MV-4-11 (cell line): Measurements from ENCODE around the gene B3GALNT2.
"Not testable (repeated sequence)": the region's sequence is repeated elsewhere in the genome, so short reads cannot be mapped to it uniquely, and the experiment has no call there.

ENCODE experiments used
- DNase-seq: peaks from one replicate; lab custom pipeline; 2025; lab: John Stamatoyannopoulos, UW

The B3GALNT2 gene

DNA sequence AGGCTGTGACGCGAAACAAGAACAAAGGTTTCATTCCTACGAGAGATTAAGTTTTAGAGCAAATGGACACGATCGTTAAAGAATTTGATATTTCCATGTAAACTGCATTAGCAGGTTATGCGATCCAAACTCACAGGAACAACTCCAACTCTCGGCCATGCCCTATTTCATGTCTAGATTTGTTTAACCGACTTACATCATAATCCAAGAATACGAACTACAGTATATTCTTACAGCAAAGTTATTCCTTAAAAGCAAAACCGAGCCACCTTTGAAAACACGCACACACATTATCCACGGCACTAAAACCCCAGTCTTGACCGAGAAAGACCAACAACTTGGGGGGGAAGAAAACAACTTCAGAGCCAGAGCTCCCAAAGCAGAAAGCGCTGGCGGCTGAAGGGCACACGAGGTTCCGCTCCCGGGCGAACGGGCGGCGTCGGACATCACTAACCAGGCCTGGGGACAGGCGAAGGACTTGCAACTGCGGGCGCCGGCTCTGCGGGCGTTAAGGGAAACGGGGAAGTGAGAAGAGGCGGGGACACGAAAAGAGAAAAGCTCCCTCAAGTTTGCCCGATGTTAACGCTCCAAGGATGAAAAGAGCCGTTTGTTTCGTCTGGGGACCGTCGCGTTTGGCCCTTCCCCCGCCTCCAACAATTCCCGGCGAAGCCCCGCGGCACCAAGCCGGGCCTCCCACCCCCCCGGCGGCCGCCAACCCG lies 690 bp downstream of the B3GALNT2 start:
- DNase-seq, result peak; percentile 70

DNA sequence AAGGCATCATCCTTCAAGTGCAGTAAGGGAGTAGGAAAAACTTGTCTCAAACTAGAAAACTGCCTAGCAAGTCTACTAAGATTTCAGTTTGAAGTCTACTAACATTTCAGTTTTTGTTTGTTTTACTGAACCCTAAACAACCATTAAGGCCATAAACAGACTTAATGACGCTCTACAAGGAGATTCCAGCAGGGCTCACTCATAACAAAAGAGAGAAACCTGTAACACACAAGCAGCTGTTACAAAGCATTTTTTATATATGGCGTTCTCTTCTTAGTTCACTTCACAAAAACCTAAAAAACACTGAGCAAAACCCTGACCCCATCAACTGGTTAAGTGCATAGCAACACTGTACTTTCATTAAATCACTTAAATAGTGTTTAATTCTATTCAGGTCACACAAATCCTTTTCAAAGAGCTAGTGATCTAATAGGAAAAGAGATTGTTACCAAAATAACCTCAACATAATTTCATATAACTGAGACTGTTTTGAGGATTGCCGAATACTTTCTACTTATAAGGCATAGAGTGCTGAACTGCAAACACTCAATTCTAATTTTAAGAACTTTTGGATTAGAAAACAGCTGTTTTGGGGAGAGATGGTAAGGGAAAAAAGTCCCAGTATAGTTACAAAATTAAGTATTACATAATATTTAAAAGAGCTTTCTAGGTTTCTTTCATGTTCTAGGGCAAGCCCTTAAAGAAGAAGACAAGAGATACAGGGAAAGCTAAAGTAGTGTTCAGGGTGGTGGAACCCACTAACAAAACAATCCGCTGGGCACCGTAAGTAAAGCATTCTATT lies 1.4 kb downstream of the B3GALNT2 start:
- DNase-seq, result no peak

DNA sequence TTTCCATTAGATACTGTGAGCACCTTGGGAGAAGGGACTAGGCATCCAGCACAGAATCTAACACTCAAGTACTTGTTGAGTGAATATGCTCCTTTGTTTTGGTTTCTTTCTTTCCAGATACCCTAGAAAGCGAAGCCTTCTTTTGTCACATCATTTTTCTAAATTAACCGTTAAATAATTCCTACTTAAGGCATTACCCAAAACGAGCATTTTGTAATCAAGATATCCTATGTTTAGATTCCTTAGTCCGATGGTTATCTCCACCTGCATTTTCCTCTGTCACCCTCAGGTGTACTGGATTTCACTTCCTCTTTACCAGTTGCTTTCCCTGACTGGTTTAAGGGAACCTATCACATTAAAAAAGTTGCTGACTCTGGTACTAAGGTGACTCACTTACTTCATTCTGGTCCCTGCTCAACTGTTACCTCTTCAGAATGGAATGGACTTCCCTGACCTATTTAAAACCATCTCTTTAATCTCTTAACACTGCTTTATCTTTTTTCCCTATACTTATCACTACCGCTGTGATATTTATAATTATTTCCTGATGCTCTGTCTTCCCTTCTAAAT lies 3.2 kb downstream of the B3GALNT2 start:
- DNase-seq, result no peak

DNA sequence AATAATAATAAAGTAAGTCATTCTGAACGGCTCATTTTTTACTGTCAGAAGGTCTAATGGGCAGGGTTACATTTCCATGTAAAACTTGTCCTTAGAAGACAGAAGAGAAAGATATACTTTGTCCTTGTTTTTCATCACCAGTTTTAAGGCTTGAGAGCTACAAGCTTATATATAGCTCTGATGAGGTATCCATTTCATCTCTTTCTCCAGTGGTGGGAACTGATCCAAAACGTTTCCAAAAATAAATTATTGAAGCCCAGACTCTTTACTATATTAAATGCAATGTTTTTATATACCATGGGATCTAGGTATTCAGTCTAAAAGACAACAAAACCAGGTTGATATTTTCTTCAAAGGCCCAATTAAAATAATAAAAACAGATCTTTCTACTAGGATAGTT lies 8.7 kb downstream of the B3GALNT2 start:
- no peak for DNase-seq

DNA sequence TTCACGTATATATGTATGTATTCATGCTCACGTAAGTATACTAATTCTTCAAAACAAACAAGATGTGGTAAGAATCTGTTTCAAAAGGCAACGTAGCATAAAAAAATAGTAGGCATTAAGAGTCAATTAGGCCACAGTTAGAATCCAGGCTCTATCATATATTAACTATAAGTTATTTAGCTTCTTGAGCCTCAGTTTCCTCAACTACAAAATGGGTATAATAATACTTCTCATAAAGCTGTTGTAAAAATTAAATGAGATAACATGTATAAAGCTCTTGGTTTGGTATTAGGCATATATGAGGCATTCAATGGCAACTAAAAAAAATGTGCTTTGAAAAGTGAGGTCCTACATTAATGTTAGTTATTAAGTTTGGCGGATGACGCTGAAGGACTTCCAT lies 9.2 kb downstream of the B3GALNT2 start:
- DNase-seq, result no peak

DNA sequence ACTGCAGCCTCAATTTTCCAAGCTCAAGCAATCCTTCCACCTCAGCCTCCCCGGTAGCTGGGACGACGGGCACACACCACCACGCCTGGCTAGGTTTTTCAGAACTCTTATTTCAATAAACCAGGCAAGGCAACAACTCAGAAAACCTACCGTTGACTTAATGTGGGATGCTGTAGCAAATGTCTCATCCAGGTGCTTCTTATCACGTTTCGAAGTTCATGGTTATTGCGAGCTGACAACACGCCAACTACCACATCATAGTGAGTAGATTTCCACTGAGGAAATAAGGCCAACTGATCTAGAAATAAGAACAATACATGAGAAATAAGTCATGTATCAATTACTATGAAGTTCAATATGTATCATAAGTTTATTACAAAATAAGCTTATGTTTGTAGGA lies 9.7 kb downstream of the B3GALNT2 start:
- DNase-seq, result no peak

DNA sequence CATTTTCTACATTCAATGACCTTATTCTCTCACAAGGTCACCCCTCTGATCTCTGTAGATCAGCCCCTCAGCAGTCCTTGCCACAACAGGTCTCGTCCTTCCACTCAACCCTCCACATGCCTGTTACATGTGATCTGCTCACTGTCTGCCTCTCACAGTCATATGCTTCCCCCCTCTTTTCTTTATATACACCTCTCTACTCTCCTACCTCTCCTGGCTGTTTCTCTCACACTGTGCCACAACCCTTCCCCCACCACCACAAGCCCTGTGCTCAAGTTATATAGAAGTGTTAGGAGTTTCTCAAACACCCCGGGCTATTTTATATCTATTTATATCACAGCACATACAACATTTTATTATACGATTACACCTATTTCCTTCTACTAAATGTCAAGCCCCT lies 12.6 kb downstream of the B3GALNT2 start:
- no peak for DNase-seq

DNA sequence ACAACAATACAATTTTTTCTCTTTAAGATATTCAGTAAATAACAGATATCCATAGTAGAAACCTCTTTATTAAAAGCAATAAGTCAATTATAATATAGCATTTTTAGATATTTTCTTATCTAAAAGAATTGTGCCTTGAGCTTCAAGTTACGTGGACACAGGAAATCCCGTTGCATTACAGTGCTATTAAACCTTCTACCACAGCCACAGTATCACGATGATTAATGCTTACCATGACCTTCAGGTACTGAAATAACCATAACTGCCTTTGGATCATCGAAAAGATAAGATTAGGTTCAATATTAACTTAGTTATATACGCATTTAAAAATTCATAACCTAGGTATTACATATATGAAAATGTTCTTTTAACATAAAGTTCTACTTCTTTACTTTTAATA lies 17.9 kb downstream of the B3GALNT2 start:
- DNase-seq, result no peak

DNA sequence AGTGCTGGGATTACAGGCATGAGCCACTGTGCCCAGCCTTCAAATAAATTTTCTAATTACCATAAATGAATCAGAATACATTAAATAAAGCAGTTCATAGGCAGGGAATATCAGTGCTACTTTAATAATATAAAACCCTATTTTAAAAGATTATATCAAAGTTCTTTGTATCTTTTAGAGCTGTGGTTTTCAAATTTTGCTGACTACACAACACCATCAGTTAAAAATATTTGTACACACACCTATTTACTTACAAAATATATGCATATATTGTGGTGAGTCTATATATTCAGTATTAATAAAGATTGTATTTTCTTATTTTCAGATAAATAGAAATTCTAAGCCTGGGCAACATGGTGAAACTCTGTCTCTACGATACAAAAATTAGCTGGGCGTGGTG lies 18.7 kb downstream of the B3GALNT2 start:
- no peak for DNase-seq

DNA sequence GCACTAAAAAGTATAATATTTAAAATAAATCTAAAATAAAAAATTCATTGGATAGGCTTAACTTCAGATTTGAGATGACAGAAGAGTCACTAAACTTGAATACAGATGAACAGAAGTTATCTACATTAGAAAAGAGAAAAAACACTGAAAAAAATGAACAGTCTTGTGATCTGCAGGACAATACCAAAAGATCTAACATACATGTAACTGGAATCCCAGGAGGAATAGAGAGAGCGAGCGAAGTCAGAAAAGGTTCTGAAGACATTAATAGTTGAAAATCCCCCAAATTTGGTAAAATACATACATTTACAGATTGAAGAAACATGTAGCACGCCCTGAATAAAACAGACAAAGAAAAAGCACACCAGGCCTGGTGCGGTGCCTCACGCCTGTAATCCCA lies 21.2 kb downstream of the B3GALNT2 start:
- DNase-seq, result no peak

DNA sequence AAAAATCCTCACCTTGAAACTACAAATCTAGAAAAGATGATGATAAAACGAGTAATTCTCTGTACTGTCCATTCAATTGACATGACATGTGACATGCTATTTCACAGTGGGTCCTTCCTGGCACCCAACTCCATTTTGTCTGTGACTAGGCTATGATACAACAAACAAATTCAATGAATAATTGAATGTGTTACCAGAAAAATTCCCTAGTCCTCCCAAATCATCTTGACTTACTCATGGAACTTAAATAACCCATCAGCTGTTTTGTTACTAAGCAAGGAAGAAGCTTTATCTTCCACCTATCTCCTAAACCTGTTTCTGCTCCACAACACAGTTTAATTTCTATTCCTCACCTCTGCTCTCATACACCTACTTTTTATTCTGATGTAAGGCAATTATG lies 30.4 kb downstream of the B3GALNT2 start:
- no peak for DNase-seq

DNA sequence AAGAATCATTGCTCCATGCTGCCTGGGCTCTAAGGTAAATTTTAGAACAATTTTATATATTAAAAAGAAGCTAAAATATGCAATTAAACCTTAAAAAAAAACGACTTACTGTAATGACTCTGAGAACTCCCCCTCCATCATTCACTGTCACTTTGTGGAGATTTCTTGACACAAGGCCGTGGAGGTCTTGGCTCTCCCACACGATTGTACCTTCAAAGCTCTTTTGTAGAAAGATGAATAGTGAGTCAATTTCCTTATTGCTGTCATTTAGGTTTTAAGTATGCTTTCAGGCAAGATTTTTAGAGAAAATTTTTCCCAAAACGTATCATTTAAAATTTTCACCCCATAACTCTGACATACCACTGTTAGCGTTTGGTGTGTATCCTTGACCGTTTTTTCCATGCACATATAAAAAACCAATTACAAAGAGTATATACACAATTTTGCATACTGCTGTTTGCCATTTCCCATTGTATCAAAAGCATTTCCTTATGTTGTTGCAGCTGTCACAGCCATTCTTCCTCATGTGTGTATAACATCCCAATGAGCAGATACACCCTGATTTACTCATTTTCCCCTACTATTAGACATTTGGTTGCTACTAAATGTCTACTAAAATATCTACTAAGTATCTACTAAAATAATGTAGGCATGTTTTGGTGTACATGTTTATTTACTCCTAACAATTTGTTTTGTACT lies 33.4 kb downstream of the B3GALNT2 start:
- no peak for DNase-seq

DNA sequence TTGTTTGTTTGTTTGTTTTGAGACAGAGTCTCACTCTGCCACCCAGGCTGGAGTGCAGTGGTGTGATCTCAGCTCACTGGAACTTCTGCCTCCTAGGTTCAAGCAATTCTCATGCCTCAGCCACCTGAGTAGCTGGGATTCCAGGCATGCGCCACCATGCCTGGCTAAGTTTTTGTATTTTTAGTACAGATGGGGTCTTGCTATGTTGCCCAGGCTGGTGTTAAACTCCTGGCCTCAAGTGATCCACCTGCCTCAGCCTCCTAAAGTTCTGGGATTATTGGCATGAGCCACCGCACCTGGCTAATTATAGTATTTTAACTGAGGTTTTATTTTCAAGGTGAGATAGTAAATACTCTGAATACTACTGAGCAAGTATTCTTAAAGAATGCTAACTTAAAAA lies 34.4 kb downstream of the B3GALNT2 start:
- DNase-seq, result not testable (repeated sequence)

DNA sequence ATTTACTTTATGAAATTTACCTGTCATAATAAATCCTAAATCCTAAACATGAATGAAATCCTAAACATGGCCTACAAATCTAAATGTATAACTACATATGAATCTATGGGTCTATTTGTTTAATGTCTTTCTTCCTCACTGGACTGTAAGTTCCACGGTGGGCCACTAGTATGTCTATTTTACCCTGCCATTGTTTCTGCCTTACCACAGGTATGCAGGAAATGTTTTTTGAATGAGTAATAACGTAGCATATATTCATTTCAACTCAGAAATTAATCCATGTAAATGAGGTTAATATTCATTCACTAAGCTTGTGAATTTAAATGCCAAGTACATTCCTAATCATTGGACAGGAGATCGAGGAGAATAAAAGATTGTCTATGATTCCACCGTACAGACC lies 35.3 kb downstream of the B3GALNT2 start:
- no peak for DNase-seq

DNA sequence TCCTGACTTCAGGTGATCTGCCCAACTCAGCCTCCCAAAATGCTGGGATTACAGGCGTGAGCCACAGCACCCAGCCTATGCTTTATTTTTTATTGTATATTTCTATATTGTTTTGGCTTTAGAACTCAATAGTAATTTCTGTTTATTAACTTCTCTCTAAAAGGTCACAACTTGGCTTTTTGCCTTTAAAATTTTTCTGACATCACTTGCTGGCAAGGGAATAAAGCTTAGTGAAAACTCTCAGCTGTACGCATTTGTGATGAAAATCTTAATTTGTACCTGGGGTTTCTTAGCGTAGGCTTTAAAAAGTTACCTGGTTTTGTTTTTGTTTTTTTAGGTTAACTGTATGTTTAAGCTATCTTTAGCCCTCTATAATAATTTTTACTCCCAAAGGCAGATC lies 36.2 kb downstream of the B3GALNT2 start:
- DNase-seq, result no peak

DNA sequence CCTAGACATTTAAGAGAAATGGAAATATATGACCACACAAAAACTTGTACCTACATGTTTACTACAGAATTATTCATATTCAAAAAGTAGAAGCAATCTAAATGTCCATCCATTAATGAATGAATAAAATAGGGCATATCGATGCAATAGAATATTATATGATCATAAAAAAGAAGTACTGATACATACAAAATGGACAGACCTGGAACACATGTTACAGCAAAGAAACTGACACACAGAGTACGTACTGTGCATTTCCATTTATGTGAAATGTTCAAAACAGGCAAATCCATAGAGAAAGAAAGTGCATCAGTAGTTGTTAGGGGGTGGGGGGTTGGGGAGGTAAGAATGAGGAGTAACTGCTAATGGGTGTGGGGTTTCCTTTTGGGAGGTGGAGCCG lies 39.2 kb downstream of the B3GALNT2 start:
- no peak for DNase-seq

DNA sequence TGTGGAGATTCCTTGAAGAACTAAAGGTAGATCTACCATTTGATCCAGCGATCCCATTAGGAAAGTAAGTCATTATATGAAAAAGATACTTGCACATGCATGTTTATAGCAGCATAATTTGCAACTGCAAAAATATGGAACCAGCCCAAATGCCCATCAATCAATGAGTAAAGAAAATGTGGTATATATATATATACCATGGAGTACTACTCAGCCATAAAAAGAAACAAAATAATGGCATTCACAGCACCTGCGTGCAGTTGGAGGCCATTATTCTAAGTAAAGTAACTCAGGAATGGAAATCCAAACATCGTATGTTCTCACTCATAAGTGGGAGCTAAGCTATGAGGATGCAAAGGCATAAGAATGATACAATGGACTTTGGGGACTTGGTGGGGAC lies 41.4 kb downstream of the B3GALNT2 start:
- not testable (repeated sequence) for DNase-seq

DNA sequence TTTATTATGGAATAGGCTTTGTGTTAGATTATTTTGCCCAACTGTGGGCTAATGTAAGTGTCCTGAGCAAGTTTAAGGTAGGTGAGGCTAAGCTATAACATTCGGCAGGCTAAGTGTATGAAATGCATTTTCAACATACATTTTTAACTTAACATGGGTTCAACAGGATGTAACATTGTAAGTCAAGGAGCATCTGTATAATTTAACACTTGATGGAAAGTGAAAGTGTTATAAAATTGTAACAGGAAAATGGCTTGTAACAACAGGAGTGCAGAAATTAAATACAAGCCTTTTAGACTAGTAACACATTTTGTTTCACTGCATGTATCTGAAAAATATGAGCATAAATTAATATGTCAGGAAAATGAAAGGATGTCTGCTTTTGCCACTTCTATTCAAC lies 42.3 kb downstream of the B3GALNT2 start:
- no peak for DNase-seq

DNA sequence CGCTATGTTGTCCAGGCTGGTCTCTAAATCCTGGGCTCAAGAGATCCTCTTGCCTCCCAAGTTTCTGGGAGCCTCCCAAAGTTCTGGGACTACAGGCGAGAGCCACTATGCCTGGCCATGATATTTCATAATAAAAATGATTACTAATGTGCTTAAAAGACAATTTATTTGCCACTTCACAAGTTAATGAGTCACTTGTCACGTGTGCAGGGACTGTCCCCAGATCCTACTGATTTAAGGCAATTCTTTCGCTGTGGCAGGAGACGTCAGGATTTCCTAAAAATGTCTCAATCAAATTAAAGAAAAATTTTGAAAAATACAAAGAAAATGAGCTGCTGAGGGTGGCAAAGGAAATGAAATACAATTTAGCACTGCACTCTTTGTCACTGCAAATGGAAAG lies 43.5 kb downstream of the B3GALNT2 start:
- DNase-seq, result no peak

DNA sequence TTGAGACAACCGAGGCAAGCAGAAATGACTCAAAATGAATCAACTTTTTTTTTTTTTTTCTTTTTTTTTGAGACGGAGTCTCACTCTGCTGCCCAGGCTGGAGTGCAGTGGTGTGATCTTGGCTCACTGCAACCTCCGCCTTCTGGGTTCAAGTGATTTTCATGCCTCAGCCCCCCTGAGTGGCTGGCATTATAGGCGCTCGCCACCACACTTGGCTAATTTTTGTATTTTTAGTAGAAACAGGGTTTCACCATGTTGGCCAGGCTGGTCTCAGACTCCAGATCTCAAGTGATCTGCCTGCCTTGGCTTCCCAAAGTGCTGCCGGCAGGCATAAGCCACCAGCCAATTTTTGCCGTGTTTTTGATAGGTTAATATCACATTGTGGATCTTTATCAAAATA lies 46.4 kb downstream of the B3GALNT2 start:
- DNase-seq, result not testable (repeated sequence)

DNA sequence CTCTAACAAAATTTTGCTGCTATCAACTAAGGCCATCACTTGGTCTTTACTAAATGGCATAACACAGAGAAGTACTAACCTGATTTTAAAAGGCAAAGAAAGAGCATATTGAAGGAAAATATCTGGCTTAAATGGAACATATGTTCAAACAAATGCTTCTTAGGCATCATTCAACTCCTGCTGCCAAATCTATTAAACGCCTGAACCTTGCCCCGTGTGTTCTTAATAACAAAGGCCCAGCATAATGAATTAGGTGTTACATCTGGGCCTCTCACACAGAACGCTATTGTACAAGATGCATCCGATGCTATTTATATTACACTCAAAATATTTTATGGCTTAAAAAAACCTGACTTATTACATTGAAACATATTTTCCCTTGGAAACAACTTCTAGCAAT lies 48.4 kb downstream of the B3GALNT2 start:
- no peak for DNase-seq

DNA sequence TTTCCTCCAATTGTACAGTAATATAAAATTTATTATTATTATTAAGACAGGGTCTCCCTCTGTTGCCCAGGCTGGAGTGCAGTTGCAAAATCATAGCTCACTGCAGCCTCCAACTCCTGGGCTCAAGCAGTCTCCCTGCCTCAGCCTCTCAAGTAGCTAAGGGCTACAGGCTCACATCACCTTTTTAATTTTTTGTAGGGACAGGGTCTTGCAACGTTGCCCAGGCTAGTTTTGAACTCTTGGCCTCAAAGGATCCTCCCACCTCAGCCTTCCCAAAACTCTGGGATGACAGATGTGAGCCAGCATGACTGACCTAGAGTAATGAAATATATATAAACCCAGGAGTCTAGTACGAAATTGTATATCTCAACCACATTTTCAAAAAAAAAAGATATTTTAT lies 49.2 kb downstream of the B3GALNT2 start:
- no peak for DNase-seq

DNA sequence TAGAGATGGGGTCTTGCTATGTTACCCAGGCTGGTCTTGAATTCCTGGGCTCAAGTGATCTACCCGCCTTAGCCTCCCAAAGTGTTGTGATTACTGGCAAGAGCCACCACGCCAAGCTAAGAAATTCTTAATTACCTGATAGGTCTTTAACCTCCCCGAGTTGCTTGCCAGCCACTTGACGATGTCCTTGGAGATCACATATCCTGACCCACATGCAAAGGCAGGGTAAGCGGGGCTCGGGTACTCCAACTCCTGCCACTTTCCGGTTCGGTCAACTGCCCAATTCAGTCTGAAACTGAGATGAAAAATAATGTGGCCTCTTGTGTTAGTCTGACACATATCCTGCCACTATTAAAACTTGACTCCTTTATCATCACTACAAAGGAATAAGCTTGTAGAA lies 50.2 kb downstream of the B3GALNT2 start:
- no peak for DNase-seq
